ENCODE data around the gene VANGL1. TPM values are rescaled to one million over a fixed set of nuclear protein-coding genes. Genes with fewer than 3 reads are reported as not detected.

Gene VANGL1
- total RNA-seq, 2 donors from 2014 or later: 4.0 to 6.1 TPM

- TF ChIP-seq CTCF (IDR thresholded peaks at IDR 0.05): no peak
- H3K4me1 ChIP-seq: peaks cover 0 to 40% of the 10 kb centered on the region in 2 donors
- H3K4me3 ChIP-seq: no peak overlapping the region
- no peak overlapping the region for H3K27ac ChIP-seq
- H3K27me3 ChIP-seq: no peaks in the 10 kb centered on the region
- no peaks in the 10 kb centered on the region for H3K9me3 ChIP-seq
- no peaks in the 10 kb centered on the region for H3K36me3 ChIP-seq
- no peak for DNase-seq (ENCODE audit: low spot score)
Observed at GRCh38 chr1:115677565-115677964, 35.8 kb downstream of the VANGL1 start.

DNA sequence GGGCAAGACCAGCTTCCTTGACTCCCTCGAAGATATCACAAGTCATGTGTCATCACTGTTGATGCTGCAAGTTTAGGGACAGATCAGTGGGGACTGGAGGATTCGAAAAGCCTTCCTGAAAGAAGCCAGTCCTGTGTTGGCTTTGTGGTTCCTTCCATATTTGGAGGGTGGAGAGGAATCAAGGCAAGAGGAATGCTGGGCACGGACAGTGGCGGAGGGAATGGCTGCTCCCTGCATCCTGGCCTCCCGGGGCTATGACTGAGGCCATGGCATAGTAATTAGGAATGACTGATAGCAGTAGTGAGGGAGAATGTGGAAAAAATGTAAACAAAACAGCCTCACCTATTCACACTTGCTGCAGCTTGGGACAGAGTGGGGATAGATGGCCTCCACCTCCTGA is 36.4 kb downstream of the VANGL1 start:
- Histone ChIP-seq H3K4me3 (no peak overlapping the region), H3K27me3 (no peaks in the 10 kb centered on the region), H3K4me1 (peaks cover 0 to 35% of the 10 kb centered on the region in 2 donors), H3K36me3 (no peaks in the 10 kb centered on the region), H3K27ac (no peak overlapping the region), H3K9me3 (no peaks in the 10 kb centered on the region)
- DNase-seq (ENCODE audit: low spot score): no peak
- TF ChIP-seq CTCF (IDR thresholded peaks at IDR 0.05): no peak

DNA sequence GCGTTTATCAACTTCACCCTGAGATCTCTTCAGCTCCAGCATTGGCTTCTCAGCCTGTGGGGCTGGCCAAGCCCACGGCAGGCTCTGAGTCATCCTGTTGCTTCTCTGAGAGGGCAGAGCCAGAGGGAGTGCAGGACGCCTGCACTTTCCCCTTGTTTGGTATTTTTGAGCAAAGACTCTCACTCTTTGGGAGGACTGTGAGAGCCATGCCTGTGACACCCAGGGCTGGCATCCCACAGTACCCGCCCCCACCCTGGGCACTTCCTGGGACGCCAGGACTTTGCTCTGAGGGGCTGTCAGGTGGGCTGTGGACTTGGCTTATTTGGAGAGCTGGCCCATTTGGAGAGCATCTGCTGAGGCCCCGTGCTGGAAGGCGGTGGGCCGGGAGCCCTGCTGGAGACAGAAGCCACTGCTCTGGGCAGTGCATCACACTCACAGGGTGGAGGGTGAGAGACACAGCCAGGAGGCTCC is 37.4 kb downstream of the VANGL1 start:
- peak; percentile 67 for DNase-seq (ENCODE audit: low spot score)
- Histone ChIP-seq H3K4me3 (no peak overlapping the region), H3K9me3 (no peaks in the 10 kb centered on the region), H3K27me3 (no peaks in the 10 kb centered on the region), H3K36me3 (no peaks in the 10 kb centered on the region), H3K27ac (peak overlapping the region; percentile 42 to 48), H3K4me1 (peaks cover 0 to 33% of the 10 kb centered on the region in 2 donors)
- no peak for TF ChIP-seq CTCF (IDR thresholded peaks at IDR 0.05)

GRCh38 chr1:115680730-115681111 is 39.0 kb downstream of the VANGL1 start:
- Histone ChIP-seq H3K9me3 (no peaks in the 10 kb centered on the region), H3K27me3 (no peaks in the 10 kb centered on the region), H3K4me3 (no peak overlapping the region), H3K36me3 (peaks cover 12% of the 10 kb centered on the region), H3K4me1 (peaks cover 0 to 33% of the 10 kb centered on the region in 2 donors), H3K27ac (peak overlapping the region; percentile 29 to 50)
- no peak for TF ChIP-seq CTCF (IDR thresholded peaks at IDR 0.05)
- no peak for DNase-seq (ENCODE audit: low spot score)

DNA sequence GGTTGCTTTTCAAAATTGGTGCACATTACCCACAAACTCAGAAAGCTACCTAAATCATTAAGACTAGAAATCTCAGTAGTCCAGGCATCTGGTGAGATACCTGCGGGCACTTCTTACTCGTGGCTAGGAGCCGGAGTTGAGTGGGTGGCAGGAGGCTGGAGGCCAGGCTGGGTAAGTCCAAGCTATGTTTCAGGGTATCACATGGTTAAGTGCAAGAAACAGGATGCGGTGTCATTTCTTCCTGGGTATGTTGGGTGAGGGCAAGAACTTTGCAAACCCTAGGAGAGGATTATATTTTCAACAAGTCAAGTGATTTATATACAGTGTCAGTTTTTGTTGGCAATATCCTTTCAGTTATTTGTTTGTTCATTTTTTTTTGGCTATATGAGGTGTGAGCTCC is 41.0 kb downstream of the VANGL1 start:
- no peak for TF ChIP-seq CTCF (IDR thresholded peaks at IDR 0.05)
- Histone ChIP-seq H3K36me3 (peaks cover 12% of the 10 kb centered on the region), H3K9me3 (no peaks in the 10 kb centered on the region), H3K4me3 (no peak overlapping the region), H3K4me1 (peaks cover 0 to 24% of the 10 kb centered on the region in 2 donors), H3K27ac (no peak overlapping the region), H3K27me3 (no peaks in the 10 kb centered on the region)
- DNase-seq (ENCODE audit: low spot score): no peak

DNA sequence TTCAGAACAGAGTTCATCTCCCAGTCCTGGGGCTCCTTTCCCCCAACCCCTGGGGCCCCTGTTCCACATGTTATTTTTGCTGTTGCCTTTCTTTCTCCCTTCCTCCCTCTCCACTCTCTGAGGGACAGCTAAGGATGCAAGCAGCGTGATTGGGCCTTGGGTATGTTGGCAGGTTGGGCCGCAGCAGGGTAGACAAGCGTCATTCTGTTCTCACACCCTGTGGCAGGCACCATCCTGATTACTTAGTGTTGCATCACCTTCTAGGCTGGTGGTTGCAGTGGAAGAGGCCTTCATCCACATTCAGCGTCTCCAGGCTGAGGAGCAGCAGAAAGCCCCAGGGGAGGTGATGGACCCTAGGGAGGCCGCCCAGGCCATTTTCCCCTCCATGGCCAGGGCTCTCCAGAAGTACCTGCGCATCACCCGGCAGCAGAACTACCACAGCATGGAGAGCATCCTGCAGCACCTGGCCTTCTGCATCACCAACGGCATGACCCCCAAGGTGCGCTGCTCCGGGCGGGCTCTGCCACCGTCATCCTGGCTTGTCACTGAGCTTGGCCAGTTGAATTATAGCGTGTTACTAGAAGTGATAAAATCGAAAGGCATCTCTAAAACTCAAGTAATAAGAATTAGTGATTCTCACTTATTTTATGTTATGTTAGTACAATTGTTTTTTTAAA is 43.4 kb downstream of the VANGL1 start:
- Histone ChIP-seq H3K4me3 (no peak overlapping the region), H3K36me3 (peaks cover 12% of the 10 kb centered on the region), H3K27me3 (no peaks in the 10 kb centered on the region), H3K27ac (no peak overlapping the region), H3K9me3 (no peaks in the 10 kb centered on the region), H3K4me1 (peaks cover 0 to 5% of the 10 kb centered on the region in 2 donors)
- TF ChIP-seq CTCF (IDR thresholded peaks at IDR 0.05): no peak
- no peak for DNase-seq (ENCODE audit: low spot score)
